Stimulated activated naive CD8-positive, alpha-beta T cell treated with anti-CD3 and anti-CD28 coated beads, Interleukin-15, Interleukin-2, amounts not matched to agents 100 ng/mL and 50 ng/mL, for 24 hours (primary cell): ENCODE measurements around the gene ARGLU1.

Experiments used
- H3K27ac Mint-ChIP-seq: one replicate; pipeline ENCODE4 v1.8.0; 2021; ENCODE audit warnings: mild to moderate bottlenecking, mixed read lengths
- H3K27me3 Mint-ChIP-seq: one replicate; pipeline ENCODE4 v1.8.0; 2021; ENCODE audit warnings: mixed read lengths
- H3K36me3 Mint-ChIP-seq: one replicate; pipeline ENCODE4 v1.8.0; 2021; ENCODE audit warnings: low read depth, mixed read lengths
- H3K4me1 Mint-ChIP-seq: one replicate; pipeline ENCODE4 v1.8.0; 2021; ENCODE audit warnings: low read depth, mixed read lengths
- H3K4me3 Mint-ChIP-seq: one replicate; pipeline ENCODE4 v1.8.0; 2021; ENCODE audit warnings: mild to moderate bottlenecking, mixed read lengths
- H3K9me3 Mint-ChIP-seq: one replicate; pipeline ENCODE4 v1.8.0; 2021; ENCODE audit warnings: mixed read lengths

Gene ARGLU1

GRCh38 chr13:106515635-106516254 lies 52.2 kb downstream of the ARGLU1 start:
- Mint-ChIP-seq H3K4me3 (no peak overlapping the region), H3K27ac (no peak overlapping the region)

GRCh38 chr13:106514928-106515634 lies 52.9 kb downstream of the ARGLU1 start:
- no peaks in the 10 kb centered on the region for H3K9me3 Mint-ChIP-seq
- no peaks in the 10 kb centered on the region for H3K36me3 Mint-ChIP-seq

More at GRCh38 chr13:106515635-106516254, 52.2 kb downstream of the ARGLU1 start:
- Mint-ChIP-seq H3K4me1 (no peaks in the 10 kb centered on the region), H3K36me3 (no peaks in the 10 kb centered on the region), H3K9me3 (no peaks in the 10 kb centered on the region), H3K27me3 (peaks cover 36% of the 10 kb centered on the region)

GRCh38 chr13:106513025-106513983 lies 54.6 kb downstream of the ARGLU1 start:
- H3K36me3 Mint-ChIP-seq = no peaks in the 10 kb centered on the region
- H3K27ac Mint-ChIP-seq = no peak overlapping the region
- peaks cover 40% of the 10 kb centered on the region for H3K27me3 Mint-ChIP-seq
- H3K4me3 Mint-ChIP-seq = no peak overlapping the region
- no peaks in the 10 kb centered on the region for H3K4me1 Mint-ChIP-seq
- no peaks in the 10 kb centered on the region for H3K9me3 Mint-ChIP-seq

More at GRCh38 chr13:106514928-106515634, 52.9 kb downstream of the ARGLU1 start:
- Mint-ChIP-seq H3K4me1 (no peaks in the 10 kb centered on the region), H3K27ac (no peak overlapping the region), H3K27me3 (peaks cover 36% of the 10 kb centered on the region), H3K4me3 (no peak overlapping the region)

GRCh38 chr13:106507560-106508274 lies 60.2 kb downstream of the ARGLU1 start:
- Mint-ChIP-seq H3K9me3 (no peaks in the 10 kb centered on the region), H3K4me1 (peaks cover 3% of the 10 kb centered on the region), H3K27ac (peak overlapping the region; percentile 26), H3K4me3 (no peak overlapping the region), H3K36me3 (no peaks in the 10 kb centered on the region), H3K27me3 (peaks cover 22% of the 10 kb centered on the region)

GRCh38 chr13:106506286-106506685 lies 61.7 kb downstream of the ARGLU1 start:
- Mint-ChIP-seq H3K9me3 (no peaks in the 10 kb centered on the region), H3K27me3 (peaks cover 29% of the 10 kb centered on the region), H3K36me3 (no peaks in the 10 kb centered on the region), H3K4me3 (no peak overlapping the region), H3K27ac (no peak overlapping the region), H3K4me1 (peaks cover 3% of the 10 kb centered on the region)

GRCh38 chr13:106505732-106506131 lies 62.2 kb downstream of the ARGLU1 start:
- H3K4me3 Mint-ChIP-seq = no peak overlapping the region
- no peaks in the 10 kb centered on the region for H3K9me3 Mint-ChIP-seq
- H3K27me3 Mint-ChIP-seq = peaks cover 29% of the 10 kb centered on the region
- H3K4me1 Mint-ChIP-seq = peaks cover 3% of the 10 kb centered on the region
- no peaks in the 10 kb centered on the region for H3K36me3 Mint-ChIP-seq
- H3K27ac Mint-ChIP-seq = no peak overlapping the region

- Mint-ChIP-seq H3K27me3 (peaks cover 29% of the 10 kb centered on the region), H3K4me3 (no peak overlapping the region), H3K4me1 (peaks cover 3% of the 10 kb centered on the region), H3K9me3 (no peaks in the 10 kb centered on the region), H3K36me3 (no peaks in the 10 kb centered on the region), H3K27ac (no peak overlapping the region)
Observed at GRCh38 chr13:106505295-106505694, 62.6 kb downstream of the ARGLU1 start.

GRCh38 chr13:106503730-106504453 lies 64.0 kb downstream of the ARGLU1 start:
- Mint-ChIP-seq H3K36me3 (no peaks in the 10 kb centered on the region), H3K27me3 (peaks cover 31% of the 10 kb centered on the region), H3K4me1 (peaks cover 3% of the 10 kb centered on the region)

GRCh38 chr13:106503272-106503671 lies 64.7 kb downstream of the ARGLU1 start:
- no peak overlapping the region for H3K27ac Mint-ChIP-seq
- H3K9me3 Mint-ChIP-seq = no peaks in the 10 kb centered on the region
- H3K4me1 Mint-ChIP-seq = peaks cover 3% of the 10 kb centered on the region
- H3K36me3 Mint-ChIP-seq = no peaks in the 10 kb centered on the region
- peaks cover 37% of the 10 kb centered on the region for H3K27me3 Mint-ChIP-seq
- H3K4me3 Mint-ChIP-seq = no peak overlapping the region

More at GRCh38 chr13:106503730-106504453, 64.0 kb downstream of the ARGLU1 start:
- no peak overlapping the region for H3K4me3 Mint-ChIP-seq
- no peak overlapping the region for H3K27ac Mint-ChIP-seq
- H3K9me3 Mint-ChIP-seq = no peaks in the 10 kb centered on the region

GRCh38 chr13:106500445-106500844 lies 67.5 kb downstream of the ARGLU1 start:
- H3K9me3 Mint-ChIP-seq = no peaks in the 10 kb centered on the region
- H3K4me1 Mint-ChIP-seq = no peaks in the 10 kb centered on the region
- no peaks in the 10 kb centered on the region for H3K36me3 Mint-ChIP-seq
- H3K27me3 Mint-ChIP-seq = peaks cover 51% of the 10 kb centered on the region
- H3K27ac Mint-ChIP-seq = no peak overlapping the region
- H3K4me3 Mint-ChIP-seq = no peak overlapping the region

- Mint-ChIP-seq H3K27me3 (peaks cover 52% of the 10 kb centered on the region), H3K9me3 (no peaks in the 10 kb centered on the region)
Observed at GRCh38 chr13:106499896-106500295, 68.0 kb downstream of the ARGLU1 start.

GRCh38 chr13:106499113-106499512 lies 68.8 kb downstream of the ARGLU1 start:
- H3K9me3 Mint-ChIP-seq = no peaks in the 10 kb centered on the region
- no peak overlapping the region for H3K4me3 Mint-ChIP-seq
- no peaks in the 10 kb centered on the region for H3K4me1 Mint-ChIP-seq
- H3K27ac Mint-ChIP-seq = no peak overlapping the region
- H3K27me3 Mint-ChIP-seq = peaks cover 57% of the 10 kb centered on the region
- H3K36me3 Mint-ChIP-seq = no peaks in the 10 kb centered on the region

More at GRCh38 chr13:106499896-106500295, 68.0 kb downstream of the ARGLU1 start:
- Mint-ChIP-seq H3K4me3 (no peak overlapping the region), H3K27ac (no peak overlapping the region), H3K4me1 (no peaks in the 10 kb centered on the region), H3K36me3 (no peaks in the 10 kb centered on the region)

- H3K36me3 Mint-ChIP-seq = no peaks in the 10 kb centered on the region
- no peak overlapping the region for H3K27ac Mint-ChIP-seq
- H3K4me3 Mint-ChIP-seq = no peak overlapping the region
- peaks cover 62% of the 10 kb centered on the region for H3K27me3 Mint-ChIP-seq
- H3K9me3 Mint-ChIP-seq = no peaks in the 10 kb centered on the region
- H3K4me1 Mint-ChIP-seq = peaks cover 4% of the 10 kb centered on the region
Observed at GRCh38 chr13:106498571-106498970, 69.4 kb downstream of the ARGLU1 start.

GRCh38 chr13:106498158-106498557 lies 69.8 kb downstream of the ARGLU1 start:
- Mint-ChIP-seq H3K27ac (no peak overlapping the region), H3K27me3 (peaks cover 67% of the 10 kb centered on the region), H3K9me3 (no peaks in the 10 kb centered on the region), H3K4me1 (peaks cover 8% of the 10 kb centered on the region), H3K36me3 (no peaks in the 10 kb centered on the region), H3K4me3 (no peak overlapping the region)
